Liver (tissue), 3 donors: ENCODE data around the gene PRSS16.
"Not testable (repeated sequence)": the region's sequence is repeated elsewhere in the genome, so short reads cannot be mapped to it uniquely, and the experiment has no call there.

ENCODE experiments used
- GABPA ChIP-seq, 2 donors: IDR thresholded peaks in 1 of 2; conservative IDR thresholded peaks in 1 of 2; 2 replicates each; pipeline ENCODE4 v1.6.1; 2016; ENCODE audit warnings: antibody characterized with exemption in 2 of 2, mild to moderate bottlenecking in 1 of 2, moderate library complexity in 1 of 2
- RAD21 ChIP-seq, 2 donors: IDR thresholded peaks; 2 replicates each; pipeline ENCODE4 v1.6.1; 2016; ENCODE audit warnings: antibody characterized with exemption in 2 of 2, mild to moderate bottlenecking in 2 of 2
- TF ChIP-seq, protein P1 (sequence below): fragments of 150-350 bp; IDR thresholded peaks from 2 replicates; pipeline ENCODE4 v1.5.1; 2017; ENCODE audit warnings: improper control_type of control experiment, low read depth, low read length; ENCODE audit not compliant: missing input control
- TF ChIP-seq, protein P2 (sequence below): IDR thresholded peaks from 2 replicates; pipeline ENCODE4 v1.6.1; 2016; ENCODE audit warnings: antibody characterized with exemption, mild to moderate bottlenecking
- TF ChIP-seq, protein P3 (sequence below): IDR thresholded peaks from 2 replicates; pipeline ENCODE4 v1.6.1; 2016; ENCODE audit warnings: antibody characterized with exemption
- TF ChIP-seq, protein P4 (sequence below): IDR thresholded peaks from 2 replicates; pipeline ENCODE4 v1.6.1; 2016; ENCODE audit warnings: antibody characterized with exemption
- donor health status: healthy.
- donor health status: healthy.

DNA sequence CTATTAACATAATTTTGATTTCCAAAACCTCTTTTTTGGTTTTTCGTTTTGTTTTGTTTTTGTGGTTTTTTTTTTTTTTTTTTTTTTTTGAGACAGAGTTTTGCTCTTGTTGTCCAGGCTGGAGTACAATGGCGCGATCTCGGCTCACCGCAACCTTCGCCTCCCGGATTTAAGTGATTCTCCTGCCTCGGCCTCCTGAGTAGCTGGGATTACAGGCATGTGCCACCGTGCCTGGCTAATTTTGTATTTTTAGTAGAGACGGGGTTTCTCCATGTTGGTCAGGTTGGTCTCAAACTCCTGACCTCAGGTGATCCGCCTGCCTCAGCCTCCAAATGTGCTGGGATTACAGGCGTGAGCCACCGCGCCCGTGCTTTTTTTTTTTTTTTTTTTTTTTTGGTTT lies 24.5 kb upstream of the PRSS16 start:
- TF ChIP-seq GABPA (IDR thresholded peaks at IDR 0.05 in 1 of 2, conservative IDR thresholded peaks at IDR 0.05 in 1 of 2); RAD21 (IDR thresholded peaks at IDR 0.05): not testable (repeated sequence)
- TF ChIP-seq, protein P1, sequence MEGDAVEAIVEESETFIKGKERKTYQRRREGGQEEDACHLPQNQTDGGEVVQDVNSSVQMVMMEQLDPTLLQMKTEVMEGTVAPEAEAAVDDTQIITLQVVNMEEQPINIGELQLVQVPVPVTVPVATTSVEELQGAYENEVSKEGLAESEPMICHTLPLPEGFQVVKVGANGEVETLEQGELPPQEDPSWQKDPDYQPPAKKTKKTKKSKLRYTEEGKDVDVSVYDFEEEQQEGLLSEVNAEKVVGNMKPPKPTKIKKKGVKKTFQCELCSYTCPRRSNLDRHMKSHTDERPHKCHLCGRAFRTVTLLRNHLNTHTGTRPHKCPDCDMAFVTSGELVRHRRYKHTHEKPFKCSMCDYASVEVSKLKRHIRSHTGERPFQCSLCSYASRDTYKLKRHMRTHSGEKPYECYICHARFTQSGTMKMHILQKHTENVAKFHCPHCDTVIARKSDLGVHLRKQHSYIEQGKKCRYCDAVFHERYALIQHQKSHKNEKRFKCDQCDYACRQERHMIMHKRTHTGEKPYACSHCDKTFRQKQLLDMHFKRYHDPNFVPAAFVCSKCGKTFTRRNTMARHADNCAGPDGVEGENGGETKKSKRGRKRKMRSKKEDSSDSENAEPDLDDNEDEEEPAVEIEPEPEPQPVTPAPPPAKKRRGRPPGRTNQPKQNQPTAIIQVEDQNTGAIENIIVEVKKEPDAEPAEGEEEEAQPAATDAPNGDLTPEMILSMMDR = not testable (repeated sequence)
- TF ChIP-seq, protein P2, sequence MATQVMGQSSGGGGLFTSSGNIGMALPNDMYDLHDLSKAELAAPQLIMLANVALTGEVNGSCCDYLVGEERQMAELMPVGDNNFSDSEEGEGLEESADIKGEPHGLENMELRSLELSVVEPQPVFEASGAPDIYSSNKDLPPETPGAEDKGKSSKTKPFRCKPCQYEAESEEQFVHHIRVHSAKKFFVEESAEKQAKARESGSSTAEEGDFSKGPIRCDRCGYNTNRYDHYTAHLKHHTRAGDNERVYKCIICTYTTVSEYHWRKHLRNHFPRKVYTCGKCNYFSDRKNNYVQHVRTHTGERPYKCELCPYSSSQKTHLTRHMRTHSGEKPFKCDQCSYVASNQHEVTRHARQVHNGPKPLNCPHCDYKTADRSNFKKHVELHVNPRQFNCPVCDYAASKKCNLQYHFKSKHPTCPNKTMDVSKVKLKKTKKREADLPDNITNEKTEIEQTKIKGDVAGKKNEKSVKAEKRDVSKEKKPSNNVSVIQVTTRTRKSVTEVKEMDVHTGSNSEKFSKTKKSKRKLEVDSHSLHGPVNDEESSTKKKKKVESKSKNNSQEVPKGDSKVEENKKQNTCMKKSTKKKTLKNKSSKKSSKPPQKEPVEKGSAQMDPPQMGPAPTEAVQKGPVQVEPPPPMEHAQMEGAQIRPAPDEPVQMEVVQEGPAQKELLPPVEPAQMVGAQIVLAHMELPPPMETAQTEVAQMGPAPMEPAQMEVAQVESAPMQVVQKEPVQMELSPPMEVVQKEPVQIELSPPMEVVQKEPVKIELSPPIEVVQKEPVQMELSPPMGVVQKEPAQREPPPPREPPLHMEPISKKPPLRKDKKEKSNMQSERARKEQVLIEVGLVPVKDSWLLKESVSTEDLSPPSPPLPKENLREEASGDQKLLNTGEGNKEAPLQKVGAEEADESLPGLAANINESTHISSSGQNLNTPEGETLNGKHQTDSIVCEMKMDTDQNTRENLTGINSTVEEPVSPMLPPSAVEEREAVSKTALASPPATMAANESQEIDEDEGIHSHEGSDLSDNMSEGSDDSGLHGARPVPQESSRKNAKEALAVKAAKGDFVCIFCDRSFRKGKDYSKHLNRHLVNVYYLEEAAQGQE = not testable (repeated sequence)
- TF ChIP-seq, protein P3, sequence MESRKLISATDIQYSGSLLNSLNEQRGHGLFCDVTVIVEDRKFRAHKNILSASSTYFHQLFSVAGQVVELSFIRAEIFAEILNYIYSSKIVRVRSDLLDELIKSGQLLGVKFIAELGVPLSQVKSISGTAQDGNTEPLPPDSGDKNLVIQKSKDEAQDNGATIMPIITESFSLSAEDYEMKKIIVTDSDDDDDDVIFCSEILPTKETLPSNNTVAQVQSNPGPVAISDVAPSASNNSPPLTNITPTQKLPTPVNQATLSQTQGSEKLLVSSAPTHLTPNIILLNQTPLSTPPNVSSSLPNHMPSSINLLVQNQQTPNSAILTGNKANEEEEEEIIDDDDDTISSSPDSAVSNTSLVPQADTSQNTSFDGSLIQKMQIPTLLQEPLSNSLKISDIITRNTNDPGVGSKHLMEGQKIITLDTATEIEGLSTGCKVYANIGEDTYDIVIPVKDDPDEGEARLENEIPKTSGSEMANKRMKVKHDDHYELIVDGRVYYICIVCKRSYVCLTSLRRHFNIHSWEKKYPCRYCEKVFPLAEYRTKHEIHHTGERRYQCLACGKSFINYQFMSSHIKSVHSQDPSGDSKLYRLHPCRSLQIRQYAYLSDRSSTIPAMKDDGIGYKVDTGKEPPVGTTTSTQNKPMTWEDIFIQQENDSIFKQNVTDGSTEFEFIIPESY = not testable (repeated sequence)
- TF ChIP-seq, protein P4, sequence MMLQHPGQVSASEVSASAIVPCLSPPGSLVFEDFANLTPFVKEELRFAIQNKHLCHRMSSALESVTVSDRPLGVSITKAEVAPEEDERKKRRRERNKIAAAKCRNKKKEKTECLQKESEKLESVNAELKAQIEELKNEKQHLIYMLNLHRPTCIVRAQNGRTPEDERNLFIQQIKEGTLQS = not testable (repeated sequence)
